ENCODE data around the gene BFSP1.
A peak's percentile ranks its signal among the peaks of the same experiment; 100 is the strongest.

Gene BFSP1

GRCh38 chr20:17533396-17533795, 2.2 kb upstream of the BFSP1 start:
- no peak overlapping the region for H3K4me3 ChIP-seq (ENCODE audit: low read depth, low read length)
- no peak for TF ChIP-seq CTCF (IDR thresholded peaks at IDR 0.05; ENCODE audit: low read depth, low read length)

GRCh38 chr20:17531665-17532025, 466 bp upstream of the BFSP1 start:
- peak overlapping the region; percentile 57 for H3K4me3 ChIP-seq (ENCODE audit: low read depth, low read length)
- TF ChIP-seq CTCF (IDR thresholded peaks at IDR 0.05; ENCODE audit: low read depth, low read length), result no peak

- no peak for TF ChIP-seq CTCF (IDR thresholded peaks at IDR 0.05; ENCODE audit: low read depth, low read length)
- H3K4me3 ChIP-seq (ENCODE audit: low read depth, low read length), result no peak overlapping the region
Observed at GRCh38 chr20:17530153-17530552, 1.0 kb downstream of the BFSP1 start.

GRCh38 chr20:17529586-17529985, 1.6 kb downstream of the BFSP1 start:
- TF ChIP-seq CTCF (IDR thresholded peaks at IDR 0.05; ENCODE audit: low read depth, low read length), result no peak
- H3K4me3 ChIP-seq (ENCODE audit: low read depth, low read length), result no peak overlapping the region

GRCh38 chr20:17525650-17526049, 5.5 kb downstream of the BFSP1 start:
- no peak for TF ChIP-seq CTCF (IDR thresholded peaks at IDR 0.05; ENCODE audit: low read depth, low read length)
- no peak overlapping the region for H3K4me3 ChIP-seq (ENCODE audit: low read depth, low read length)

- no peak overlapping the region for H3K4me3 ChIP-seq (ENCODE audit: low read depth, low read length)
- TF ChIP-seq CTCF (IDR thresholded peaks at IDR 0.05; ENCODE audit: low read depth, low read length), result no peak
Observed at GRCh38 chr20:17525132-17525531, 6.0 kb downstream of the BFSP1 start.

GRCh38 chr20:17524560-17524959, 6.6 kb downstream of the BFSP1 start:
- TF ChIP-seq CTCF (IDR thresholded peaks at IDR 0.05; ENCODE audit: low read depth, low read length), result no peak
- H3K4me3 ChIP-seq (ENCODE audit: low read depth, low read length), result no peak overlapping the region

All from WI38 (cell line).